Glutamatergic neuron (in vitro differentiated cells): Measurements from ENCODE around the gene EPN2. TPM values are rescaled to one million over a fixed set of nuclear protein-coding genes. Genes with fewer than 3 reads are reported as not detected.

Source experiments
- DNase-seq: peaks from one replicate; pipeline ENCODE4 v3.0.0; 2022
- H3K27ac Mint-ChIP-seq: one replicate; pipeline ENCODE4 v1.8.0; 2020; ENCODE audit warnings: mild to moderate bottlenecking, mixed read lengths, inconsistent platforms; ENCODE audit not compliant: unreplicated experiment
- H3K27me3 Mint-ChIP-seq: one replicate; pipeline ENCODE4 v1.8.0; 2020; ENCODE audit warnings: mild to moderate bottlenecking, moderate library complexity, mixed read lengths, inconsistent platforms; ENCODE audit not compliant: unreplicated experiment
- H3K36me3 Mint-ChIP-seq: one replicate; pipeline ENCODE4 v1.8.0; 2020; ENCODE audit warnings: mild to moderate bottlenecking, mixed read lengths, inconsistent platforms; ENCODE audit not compliant: unreplicated experiment
- H3K4me1 Mint-ChIP-seq: one replicate; pipeline ENCODE4 v1.8.0; 2020; ENCODE audit warnings: mild to moderate bottlenecking, low read depth, mixed read lengths, inconsistent platforms; ENCODE audit not compliant: unreplicated experiment
- H3K4me3 Mint-ChIP-seq: one replicate; pipeline ENCODE4 v1.8.0; 2020; ENCODE audit warnings: mild to moderate bottlenecking, mixed read lengths, inconsistent platforms; ENCODE audit not compliant: unreplicated experiment
- H3K9me3 Mint-ChIP-seq: one replicate; pipeline ENCODE4 v1.8.0; 2020; ENCODE audit warnings: mild to moderate bottlenecking, moderate library complexity, mixed read lengths, inconsistent platforms; ENCODE audit not compliant: unreplicated experiment
- CTCF ChIP-seq: fragments of 200-600 bp; sonication (generic); IDR thresholded peaks from one replicate; pipeline ENCODE4 v1.5.0; 2021; ENCODE audit not compliant: partially characterized antibody, unreplicated experiment
- total RNA-seq: library from RNA; stranded (reverse); fragmentation: NEBNext Ultra II Directional; extraction: Animal tissue kit (Norgen Biotek cat#: 25700); gene quantifications from one replicate; pipeline ENCODE4 v1.2.1, GENCODE V29; 2021; ENCODE audit not compliant: unreplicated experiment

EPN2 gene
- total RNA-seq, 1 donor from 2014 or later, result 45.2 TPM

DNA sequence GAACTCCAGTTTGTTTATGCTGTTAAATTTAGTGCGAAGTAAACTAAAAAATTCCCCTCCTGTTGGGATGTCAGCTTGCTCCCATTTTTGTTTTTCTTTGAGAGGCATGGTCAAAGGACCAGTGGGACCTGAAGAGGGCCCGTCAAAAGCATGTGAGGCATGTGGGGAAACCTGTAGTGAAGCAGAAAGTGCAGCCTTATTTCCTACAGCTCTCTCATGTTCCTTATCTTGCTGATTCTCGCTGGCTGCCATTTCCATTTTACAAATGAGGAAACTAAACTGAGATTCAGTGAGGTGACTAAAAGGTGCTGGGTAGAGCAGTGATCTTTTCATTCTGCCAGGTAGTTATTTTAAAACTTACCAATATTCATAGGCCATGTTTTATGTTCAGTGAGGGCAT lies 27.1 kb downstream of the EPN2 start:
- Mint-ChIP-seq H3K4me1 (peaks cover 8% of the 10 kb centered on the region), H3K27me3 (peaks cover 7% of the 10 kb centered on the region), H3K27ac (peak overlapping the region; percentile 5), H3K9me3 (peaks cover 2% of the 10 kb centered on the region), H3K36me3 (peaks cover 5% of the 10 kb centered on the region), H3K4me3 (no peak overlapping the region)
- no peak for DNase-seq
- TF ChIP-seq CTCF, result no peak

- DNase-seq, result no peak
- Mint-ChIP-seq H3K4me1 (peaks cover 8% of the 10 kb centered on the region), H3K4me3 (no peak overlapping the region), H3K27me3 (peaks cover 6% of the 10 kb centered on the region), H3K27ac (peak overlapping the region; percentile 5), H3K9me3 (peaks cover 2% of the 10 kb centered on the region), H3K36me3 (peaks cover 5% of the 10 kb centered on the region)
- TF ChIP-seq CTCF, result no peak
Measured at GRCh38 chr17:19264681-19265080, 27.5 kb downstream of the EPN2 start.

GRCh38 chr17:19265755-19266154 lies 28.6 kb downstream of the EPN2 start:
- peaks cover 2% of the 10 kb centered on the region for H3K9me3 Mint-ChIP-seq
- no peak for DNase-seq
- TF ChIP-seq CTCF, result no peak
- peaks cover 2% of the 10 kb centered on the region for H3K27me3 Mint-ChIP-seq
- peaks cover 5% of the 10 kb centered on the region for H3K36me3 Mint-ChIP-seq
- peaks cover 8% of the 10 kb centered on the region for H3K4me1 Mint-ChIP-seq
- H3K4me3 Mint-ChIP-seq, result no peak overlapping the region
- H3K27ac Mint-ChIP-seq, result no peak overlapping the region

- no peak for DNase-seq
- peaks cover 2% of the 10 kb centered on the region for H3K27me3 Mint-ChIP-seq
- peaks cover 14% of the 10 kb centered on the region for H3K4me1 Mint-ChIP-seq
- H3K36me3 Mint-ChIP-seq, result peaks cover 5% of the 10 kb centered on the region
- TF ChIP-seq CTCF, result no peak
- no peak overlapping the region for H3K4me3 Mint-ChIP-seq
- H3K9me3 Mint-ChIP-seq, result peaks cover 2% of the 10 kb centered on the region
- no peak overlapping the region for H3K27ac Mint-ChIP-seq
Measured at GRCh38 chr17:19268611-19269010, 31.4 kb downstream of the EPN2 start.

GRCh38 chr17:19269106-19269505 lies 31.9 kb downstream of the EPN2 start:
- no peak for DNase-seq
- H3K9me3 Mint-ChIP-seq, result peaks cover 2% of the 10 kb centered on the region
- peaks cover 2% of the 10 kb centered on the region for H3K27me3 Mint-ChIP-seq
- H3K4me3 Mint-ChIP-seq, result no peak overlapping the region
- no peak for TF ChIP-seq CTCF
- H3K4me1 Mint-ChIP-seq, result peaks cover 14% of the 10 kb centered on the region
- no peak overlapping the region for H3K27ac Mint-ChIP-seq
- H3K36me3 Mint-ChIP-seq, result peaks cover 5% of the 10 kb centered on the region
